ENCODE results near the gene KIF13A. TPM values are rescaled to one million over a fixed set of nuclear protein-coding genes. Genes with fewer than 3 reads are reported as not detected.

KIF13A gene
- total and polyA plus RNA-seq, 2 experiments from 2014 or later, result 8.4 to 28.2 TPM

DNA sequence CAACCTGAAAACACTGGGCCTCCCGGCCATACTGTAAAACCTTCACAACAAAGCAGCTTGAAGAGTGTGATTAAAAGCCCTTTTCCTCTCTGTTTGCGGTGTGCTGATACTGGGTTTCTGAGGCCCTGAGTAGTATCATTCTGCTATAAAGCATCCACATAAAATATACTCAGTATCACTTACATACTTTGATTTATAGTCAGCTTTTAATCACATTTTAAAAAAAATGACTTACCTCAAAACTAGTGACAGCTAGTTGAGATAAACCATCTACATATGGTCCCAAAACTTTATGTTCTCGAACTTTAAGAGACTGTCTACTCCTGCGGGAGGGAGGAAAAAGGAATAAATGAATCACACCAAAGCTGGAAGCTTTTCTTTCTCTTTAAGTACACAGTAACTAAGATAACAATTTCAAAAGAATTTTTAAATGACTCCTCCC lies 135.7 kb downstream of the KIF13A start:
- Mint-ChIP-seq H3K9me3 (no peaks in the 10 kb centered on the region), H3K4me1 (no peaks in the 10 kb centered on the region), H3K27ac (no peak overlapping the region), H3K27me3 (ENCODE audit: insufficient read depth, low read depth, poor library complexity) (no peaks in the 10 kb centered on the region), H3K36me3 (ENCODE audit: low read depth) (peaks cover 10% of the 10 kb centered on the region; the same call in 2 of the 3 replicates), H3K4me3 (no peak overlapping the region)
- no peak overlapping the region for H3K27ac ChIP-seq (ENCODE audit: low read depth)
- DNase-seq (ENCODE audit: low spot score), result no peak
- no peaks in the 10 kb centered on the region for H3K27me3 ChIP-seq (ENCODE audit: insufficient read depth)
- H3K4me3 ChIP-seq, result no peak overlapping the region
- no peaks in the 10 kb centered on the region for H3K79me2 ChIP-seq (replicated peaks; ENCODE audit: insufficient read depth)
- no peaks in the 10 kb centered on the region for H3K9me2 ChIP-seq (ENCODE audit: insufficient read depth)
- H3K4me1 ChIP-seq (ENCODE audit: insufficient read depth), result no peaks in the 10 kb centered on the region
- TF ChIP-seq, protein P1, sequence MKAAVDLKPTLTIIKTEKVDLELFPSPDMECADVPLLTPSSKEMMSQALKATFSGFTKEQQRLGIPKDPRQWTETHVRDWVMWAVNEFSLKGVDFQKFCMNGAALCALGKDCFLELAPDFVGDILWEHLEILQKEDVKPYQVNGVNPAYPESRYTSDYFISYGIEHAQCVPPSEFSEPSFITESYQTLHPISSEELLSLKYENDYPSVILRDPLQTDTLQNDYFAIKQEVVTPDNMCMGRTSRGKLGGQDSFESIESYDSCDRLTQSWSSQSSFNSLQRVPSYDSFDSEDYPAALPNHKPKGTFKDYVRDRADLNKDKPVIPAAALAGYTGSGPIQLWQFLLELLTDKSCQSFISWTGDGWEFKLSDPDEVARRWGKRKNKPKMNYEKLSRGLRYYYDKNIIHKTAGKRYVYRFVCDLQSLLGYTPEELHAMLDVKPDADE (IDR thresholded peaks at IDR 0.05), result no peak
- TF ChIP-seq EZH2 (IDR thresholded peaks at IDR 0.05; ENCODE audit: low read depth, unreplicated experiment) (no peak), EZH2phosphoT487 (IDR thresholded peaks at IDR 0.05; ENCODE audit: unreplicated experiment) (no peak), STAT1 (IDR thresholded peaks at IDR 0.05; ENCODE audit: unreplicated experiment) (no peak), JUNB (IDR thresholded peaks at IDR 0.05; ENCODE audit: unreplicated experiment) (no peak)
- H2AFZ ChIP-seq, result no peak overlapping the region
- no peak for ATAC-seq
- H4K20me1 ChIP-seq (replicated peaks; ENCODE audit: insufficient read depth), result no peaks in the 10 kb centered on the region; the same call in 1 of the 2 replicates
- H3F3A ChIP-seq (replicated peaks; ENCODE audit: low read depth), result no peaks in the 10 kb centered on the region
- H3K36me3 ChIP-seq (ENCODE audit: insufficient read depth), result peaks cover 9% of the 10 kb centered on the region; the same call in 1 of the 2 replicates
- no peak overlapping the region for H3K4me2 ChIP-seq

GRCh38 chr6:17851001-17851719 lies 136.3 kb downstream of the KIF13A start:
- no peaks in the 10 kb centered on the region for H3K27me3 Mint-ChIP-seq (ENCODE audit: insufficient read depth, low read depth, poor library complexity)
- no peaks in the 10 kb centered on the region for H3K9me2 ChIP-seq (ENCODE audit: insufficient read depth)
- no peak for ATAC-seq

GRCh38 chr6:17850281-17850680 lies 137.2 kb downstream of the KIF13A start:
- H3K27me3 ChIP-seq (ENCODE audit: insufficient read depth), result no peaks in the 10 kb centered on the region
- H3K36me3 Mint-ChIP-seq (ENCODE audit: low read depth), result peaks cover 10% of the 10 kb centered on the region; the same call in 2 of the 3 replicates
- no peak for TF ChIP-seq EZH2phosphoT487 (IDR thresholded peaks at IDR 0.05; ENCODE audit: unreplicated experiment)
- no peak for TF ChIP-seq POLR2AphosphoS5 (IDR thresholded peaks at IDR 0.05; ENCODE audit: low read depth)
- TF ChIP-seq, protein P1 (IDR thresholded peaks at IDR 0.05), result no peak
- H3K4me1 Mint-ChIP-seq, result no peaks in the 10 kb centered on the region
- H3K79me2 ChIP-seq (replicated peaks; ENCODE audit: insufficient read depth), result no peaks in the 10 kb centered on the region
- H3K27me3 Mint-ChIP-seq (ENCODE audit: insufficient read depth, low read depth, poor library complexity), result no peaks in the 10 kb centered on the region
- H3K9me3 Mint-ChIP-seq, result no peaks in the 10 kb centered on the region
- H3K4me2 ChIP-seq, result no peak overlapping the region
- H3K36me3 ChIP-seq (ENCODE audit: insufficient read depth), result peaks cover 9% of the 10 kb centered on the region; the same call in 1 of the 2 replicates
- no peak for DNase-seq (ENCODE audit: low spot score)
- H3K4me1 ChIP-seq (ENCODE audit: insufficient read depth), result no peaks in the 10 kb centered on the region
- H3K27ac Mint-ChIP-seq, result no peak overlapping the region
- H3F3A ChIP-seq (replicated peaks; ENCODE audit: low read depth), result no peaks in the 10 kb centered on the region
- H3K4me3 Mint-ChIP-seq, result no peak overlapping the region
- ATAC-seq, result no peak
- no peak overlapping the region for H2AFZ ChIP-seq
- H4K20me1 ChIP-seq (replicated peaks; ENCODE audit: insufficient read depth), result no peaks in the 10 kb centered on the region; the same call in 1 of the 2 replicates
- H3K4me3 ChIP-seq, result no peak overlapping the region
- no peak overlapping the region for H3K27ac ChIP-seq (ENCODE audit: low read depth)
- no peaks in the 10 kb centered on the region for H3K9me2 ChIP-seq (ENCODE audit: insufficient read depth)

More at GRCh38 chr6:17851001-17851719, 136.3 kb downstream of the KIF13A start:
- no peaks in the 10 kb centered on the region for H3K79me2 ChIP-seq (replicated peaks; ENCODE audit: insufficient read depth)
- Mint-ChIP-seq H3K9me3 (no peaks in the 10 kb centered on the region), H3K27ac (no peak overlapping the region), H3K4me3 (no peak overlapping the region), H3K4me1 (no peaks in the 10 kb centered on the region), H3K36me3 (ENCODE audit: low read depth) (peaks cover 10% of the 10 kb centered on the region; the same call in 2 of the 3 replicates)
- no peaks in the 10 kb centered on the region for H3F3A ChIP-seq (replicated peaks; ENCODE audit: low read depth)
- TF ChIP-seq POLR2AphosphoS5 (IDR thresholded peaks at IDR 0.05; ENCODE audit: low read depth) (no peak), NANOG (IDR thresholded peaks at IDR 0.05; ENCODE audit: borderline replicate concordance) (no peak)
- H3K4me3 ChIP-seq, result no peak overlapping the region
- no peaks in the 10 kb centered on the region for H3K4me1 ChIP-seq (ENCODE audit: insufficient read depth)
- DNase-seq (ENCODE audit: low spot score), result no peak
- H3K27ac ChIP-seq (ENCODE audit: low read depth), result no peak overlapping the region; the same call in 1 of the 2 replicates
- H4K20me1 ChIP-seq (replicated peaks; ENCODE audit: insufficient read depth), result no peaks in the 10 kb centered on the region; the same call in 1 of the 2 replicates
- peaks cover 9% of the 10 kb centered on the region; the same call in 1 of the 2 replicates for H3K36me3 ChIP-seq (ENCODE audit: insufficient read depth)
- H3K4me2 ChIP-seq, result no peak overlapping the region
- no peak overlapping the region for H2AFZ ChIP-seq
- no peaks in the 10 kb centered on the region for H3K27me3 ChIP-seq (ENCODE audit: insufficient read depth)

All from GM23338 (cell line).